Hypothalamus (tissue), 51 donors: ENCODE data around the gene SEMA4B.

Source experiments
- DNase-seq, 51 donors: peaks; one replicate each; lab custom pipeline; 2025; lab: John Stamatoyannopoulos, UW

Gene SEMA4B

DNA sequence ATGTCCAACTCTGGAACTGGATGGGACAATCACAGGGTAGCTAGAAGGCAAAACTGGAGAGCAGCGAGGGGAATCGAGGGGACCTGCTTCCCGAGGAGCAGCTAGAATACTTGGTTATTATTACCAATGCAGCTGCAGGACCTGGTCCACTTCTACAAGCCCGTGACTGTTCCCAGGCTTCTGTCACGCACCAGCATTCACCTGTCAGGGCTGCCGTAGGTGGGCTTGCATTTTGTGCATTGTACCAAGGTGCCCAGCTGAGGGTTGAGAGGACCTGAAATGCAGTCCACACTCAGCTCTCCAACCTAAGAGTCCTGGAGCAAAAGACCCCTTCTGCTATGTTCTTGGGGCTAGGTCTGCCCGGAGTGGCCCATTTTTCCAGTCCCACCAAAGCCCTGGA lies 2.3 kb downstream of the SEMA4B start:
- DNase-seq = no peak

DNA sequence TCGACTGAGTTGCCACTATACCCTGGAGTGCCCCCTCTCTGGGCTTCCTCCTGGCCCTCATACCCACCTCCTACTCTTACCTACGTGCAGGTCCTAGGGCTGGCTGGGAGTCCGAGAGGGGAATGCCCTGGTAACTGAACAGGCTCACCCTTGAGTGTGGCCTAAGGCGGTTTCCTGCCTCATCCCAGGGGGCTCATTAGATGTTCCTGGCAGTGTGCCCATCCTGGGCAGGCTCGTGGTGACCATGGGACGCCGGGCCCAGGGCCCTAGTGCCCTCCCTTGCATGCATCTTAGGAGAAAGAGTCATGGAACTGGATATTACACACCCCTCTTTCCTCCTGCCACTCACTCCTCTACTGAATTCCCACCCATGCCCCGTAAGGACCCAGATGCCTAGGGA lies 2.8 kb downstream of the SEMA4B start:
- DNase-seq = peak in 27 of 51 donors; percentile 15 to 63 (median 37)

DNA sequence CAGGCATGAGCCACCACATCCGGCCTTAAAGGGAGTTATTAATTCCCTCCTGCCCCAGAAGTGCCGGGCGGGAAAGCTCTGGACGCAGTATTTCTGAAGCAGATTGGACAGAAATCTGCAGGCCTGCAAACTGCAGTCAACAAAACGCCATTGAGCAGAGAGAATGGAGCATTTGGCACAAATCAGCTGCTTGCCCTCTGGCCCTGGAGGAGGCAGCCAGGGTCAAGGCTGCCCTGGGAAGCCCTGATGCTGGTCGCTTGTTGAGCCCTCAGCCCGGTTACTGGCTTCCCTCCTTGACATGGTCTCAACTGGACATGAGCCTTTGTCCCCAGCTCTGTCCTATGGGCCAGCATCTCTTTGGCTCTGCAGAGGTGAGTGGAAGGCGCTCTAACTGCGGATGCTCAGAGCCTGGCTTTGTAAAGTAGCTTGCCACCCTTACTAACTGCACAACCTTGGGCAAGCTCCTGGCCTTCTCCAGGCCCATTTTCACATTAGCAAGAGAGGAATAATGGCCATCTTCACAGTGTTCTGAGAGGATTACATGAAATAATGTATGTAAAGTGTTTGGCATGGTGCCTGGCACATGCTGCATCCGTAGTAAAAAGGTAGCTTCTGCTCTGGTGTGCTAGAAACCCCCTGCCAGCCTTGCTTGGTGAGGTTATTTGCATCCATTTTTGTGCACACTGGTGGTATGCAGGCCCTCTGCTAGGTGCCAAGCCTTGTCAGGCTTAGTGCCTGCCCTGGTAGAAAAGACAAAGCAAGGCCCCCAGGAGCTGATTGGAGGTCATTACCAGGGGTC lies 4.1 kb downstream of the SEMA4B start:
- peak in 9 of 51 donors; percentile 17 to 60 (median 34) for DNase-seq

DNA sequence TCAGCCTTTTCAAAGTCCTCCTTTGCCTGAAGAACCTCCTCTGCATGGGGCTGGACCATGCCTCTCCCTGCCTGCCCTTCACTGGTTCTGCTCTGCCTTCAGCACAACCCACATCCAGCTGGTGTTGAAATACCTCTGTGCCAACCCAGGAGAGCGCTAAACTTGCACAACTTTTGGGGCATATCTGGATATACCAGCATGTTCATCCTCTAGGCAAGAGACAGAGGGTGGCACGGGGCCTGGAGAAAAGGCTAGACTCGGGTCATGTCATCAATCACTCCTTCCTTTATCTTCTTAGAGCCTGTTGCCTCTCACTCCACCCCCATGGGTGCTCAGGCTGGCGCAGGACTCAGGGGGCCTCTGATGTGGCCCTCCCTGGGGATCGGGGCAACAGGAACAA lies 4.8 kb downstream of the SEMA4B start:
- DNase-seq = no peak

DNA sequence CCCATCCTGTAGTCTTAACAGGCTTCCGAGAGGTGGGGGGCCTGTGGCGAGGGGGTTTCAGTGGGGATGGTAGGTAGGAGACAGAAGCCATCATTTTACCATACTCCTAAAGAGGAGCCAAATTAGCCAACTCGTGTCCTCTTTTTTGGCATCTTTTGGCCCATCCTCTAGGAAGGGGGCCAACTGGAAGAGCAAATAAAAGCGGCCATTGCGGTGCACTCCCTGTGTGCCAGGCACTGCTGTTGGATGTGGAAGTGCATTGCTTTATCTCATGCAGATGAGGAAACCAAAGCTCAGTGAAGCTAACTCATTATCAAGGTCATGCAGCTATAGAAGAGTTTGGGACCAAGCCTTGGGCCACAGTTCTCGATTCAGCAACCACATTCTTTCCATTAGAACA lies 6.1 kb downstream of the SEMA4B start:
- DNase-seq = no peak

DNA sequence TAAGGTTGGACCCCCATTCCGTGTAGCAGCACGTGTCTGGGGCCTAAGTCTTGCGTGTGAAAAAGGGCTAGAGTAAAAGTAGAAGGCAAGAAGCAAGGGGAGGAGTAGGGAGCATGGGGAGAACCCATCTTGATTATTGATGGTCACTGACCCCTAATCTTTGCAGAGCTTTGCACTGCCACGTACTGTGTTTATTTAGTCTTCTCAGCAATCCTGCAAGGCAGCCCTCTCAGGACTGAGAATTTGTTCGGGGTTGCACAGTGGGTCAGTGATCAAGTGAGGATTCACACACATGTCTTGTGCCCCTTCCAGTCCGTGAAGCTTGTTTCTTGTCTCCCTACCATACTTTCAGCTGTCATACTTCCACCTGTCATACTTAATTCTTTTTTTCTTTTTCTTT lies 7.2 kb downstream of the SEMA4B start:
- no peak for DNase-seq

DNA sequence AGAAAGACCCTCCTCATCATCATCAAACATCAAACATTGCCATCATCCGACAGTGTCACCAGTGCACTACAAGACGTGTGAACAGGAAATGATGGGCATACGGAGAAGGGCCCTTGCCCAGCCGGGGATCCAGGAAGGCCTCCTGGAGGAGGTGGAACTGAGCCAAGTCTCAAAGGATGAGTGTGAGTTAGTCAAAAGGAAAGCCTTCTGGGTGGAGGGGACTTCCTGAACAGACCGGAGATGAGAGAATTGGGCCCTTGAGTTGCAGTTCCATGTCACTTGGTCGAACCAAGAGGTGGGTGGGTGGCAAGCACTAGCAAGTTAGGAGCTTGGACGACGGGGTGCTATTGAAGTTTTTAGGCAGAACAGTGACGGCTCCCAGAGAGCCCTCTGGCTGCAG lies 8.5 kb downstream of the SEMA4B start:
- DNase-seq = no peak

DNA sequence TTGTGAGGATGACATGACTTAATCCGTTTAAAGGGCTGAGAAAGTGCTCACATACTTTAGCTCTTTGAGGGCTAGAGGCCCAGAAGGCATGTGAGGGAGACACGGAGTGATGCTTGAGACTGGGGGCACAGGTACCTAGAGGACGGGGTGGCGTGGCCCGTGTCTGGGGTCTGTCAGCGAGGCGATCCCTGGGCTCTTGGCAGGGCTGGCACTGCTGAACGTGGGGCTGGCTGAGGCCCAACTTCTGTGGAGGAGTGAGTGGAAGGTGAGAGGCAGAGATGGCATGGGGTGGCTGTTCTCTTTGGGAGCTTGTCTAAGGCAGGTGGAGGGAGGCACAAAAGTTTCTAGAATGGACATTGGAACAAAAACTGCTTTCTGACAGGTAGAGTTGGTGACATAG lies 9.5 kb downstream of the SEMA4B start:
- DNase-seq = no peak

DNA sequence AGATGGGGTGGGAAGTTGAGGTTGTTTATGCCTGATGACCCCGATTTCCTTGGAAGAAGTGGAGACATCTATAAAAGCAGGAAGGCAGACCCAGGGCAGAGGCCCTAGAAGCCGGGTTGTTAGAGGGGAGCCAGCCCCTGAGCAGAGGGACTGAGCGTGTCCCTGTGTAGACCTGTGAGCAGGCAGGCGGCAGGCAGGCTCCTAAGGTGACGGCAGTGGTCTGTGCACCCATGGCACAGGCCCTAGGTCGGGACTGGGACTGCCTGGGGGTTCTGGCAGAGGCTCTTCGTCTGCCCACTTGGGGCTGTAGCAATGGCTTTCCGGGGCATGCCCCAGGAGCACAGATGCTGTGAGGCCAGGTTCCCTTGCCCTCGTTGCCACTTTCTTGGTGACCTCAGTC lies 9.9 kb downstream of the SEMA4B start:
- no peak for DNase-seq

DNA sequence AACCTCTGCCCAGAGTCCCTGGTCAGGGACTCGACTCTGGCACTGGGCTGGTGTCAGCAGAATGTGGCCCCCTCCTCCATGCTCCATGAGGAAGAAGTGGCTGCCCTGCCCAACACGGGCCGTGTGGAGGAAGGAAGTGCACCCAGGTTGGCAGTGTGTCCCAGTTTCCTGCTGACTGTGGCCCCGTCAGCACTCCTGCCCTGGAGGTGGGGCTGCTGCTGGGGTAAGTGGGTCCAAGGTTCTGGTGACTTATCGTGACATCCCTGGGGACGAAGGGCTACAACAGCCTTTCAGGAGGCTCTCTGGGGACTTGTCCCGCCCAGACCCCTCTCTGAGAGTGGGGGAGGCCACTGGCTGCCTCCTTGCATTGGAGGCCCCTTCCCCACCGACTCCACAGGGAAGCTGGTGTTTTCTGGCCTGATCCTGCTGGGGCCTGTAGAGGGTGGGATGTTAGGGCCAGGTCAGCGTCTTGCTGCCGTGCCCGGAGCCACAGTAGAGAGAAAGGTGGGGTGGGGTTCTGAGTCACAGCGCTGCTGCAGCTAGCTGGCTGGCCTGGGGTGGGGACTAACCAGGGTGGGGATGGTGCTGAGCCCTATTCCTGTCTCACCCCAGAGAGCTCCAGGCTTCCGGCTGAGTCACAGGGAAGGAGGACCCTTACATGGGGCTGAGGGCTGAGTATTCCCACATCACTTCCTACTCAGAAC lies 10.5 kb downstream of the SEMA4B start:
- no peak for DNase-seq

DNA sequence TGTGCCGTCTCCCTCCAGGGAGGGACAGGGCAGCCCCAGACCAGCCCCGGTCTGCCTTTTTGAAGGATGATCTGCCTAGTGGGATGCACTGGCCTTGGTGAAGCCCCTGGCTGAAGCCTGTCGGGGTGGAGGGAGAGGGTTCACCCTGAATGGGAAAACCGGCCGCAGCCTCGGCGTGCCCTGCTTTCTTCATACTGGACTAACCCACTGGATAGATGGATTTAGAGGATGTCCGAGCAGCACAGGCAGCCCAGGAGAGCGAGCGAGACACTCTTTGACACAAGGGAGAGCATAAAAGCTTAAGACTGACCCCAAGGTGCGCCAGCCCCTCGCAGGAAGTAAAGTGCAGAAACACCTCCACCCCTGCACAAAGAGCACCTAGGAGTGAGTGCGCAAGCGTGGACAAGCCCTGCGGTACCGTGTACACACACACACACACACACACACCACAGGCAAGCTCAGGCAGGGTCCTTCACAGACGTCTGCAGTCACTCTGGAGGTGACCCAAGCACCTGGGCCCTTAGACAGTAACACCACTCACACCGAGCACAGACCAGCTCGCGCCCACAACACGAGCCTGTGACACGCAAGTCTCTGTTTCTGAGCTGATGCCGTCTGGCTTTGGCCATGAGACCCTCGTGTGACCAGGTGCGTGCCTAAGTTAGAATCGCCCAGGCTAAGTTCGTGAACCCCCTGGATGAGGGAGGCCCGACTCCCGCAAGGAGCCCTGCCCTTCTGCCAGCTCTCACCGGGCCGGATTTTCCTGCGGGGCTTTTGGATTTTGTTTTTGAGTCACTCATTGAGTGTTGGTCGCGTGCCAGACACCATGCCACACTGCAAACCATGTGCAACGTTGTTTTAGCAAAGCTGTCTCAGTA lies 11.3 kb downstream of the SEMA4B start:
- DNase-seq = no peak

DNA sequence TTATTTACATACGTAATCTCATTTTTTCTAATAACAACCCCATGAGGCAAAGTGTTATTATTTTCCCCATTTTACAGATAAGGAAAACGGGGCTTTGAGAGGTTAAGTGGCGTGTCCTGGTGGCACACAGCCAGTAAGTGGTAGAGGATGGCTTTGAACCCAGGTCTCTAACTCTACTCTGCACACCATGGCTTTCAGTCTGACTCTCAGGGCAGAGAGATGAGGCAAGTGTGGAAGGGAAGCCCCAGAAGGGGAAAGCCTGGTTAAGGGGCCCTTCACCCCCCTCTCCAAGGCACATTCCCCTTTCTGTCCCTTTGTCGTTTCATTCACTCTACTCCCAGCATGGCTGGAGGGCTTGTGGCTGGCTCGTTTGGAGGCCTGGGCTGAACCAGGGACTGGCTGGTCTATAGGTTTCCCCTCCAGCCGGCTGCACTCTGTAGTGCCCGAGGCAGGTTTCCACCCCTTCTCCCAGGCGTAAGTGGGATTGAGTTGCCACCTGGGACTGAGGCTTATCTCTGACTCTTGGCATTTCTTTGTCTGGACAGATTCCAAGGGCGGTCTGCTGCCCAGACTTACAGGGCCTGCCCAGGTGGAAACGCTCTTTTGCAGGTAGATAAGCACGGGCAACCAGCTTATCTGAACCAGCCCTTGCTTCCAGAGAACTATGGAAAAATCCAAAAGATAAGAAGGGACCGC lies 12.1 kb downstream of the SEMA4B start:
- no peak for DNase-seq

DNA sequence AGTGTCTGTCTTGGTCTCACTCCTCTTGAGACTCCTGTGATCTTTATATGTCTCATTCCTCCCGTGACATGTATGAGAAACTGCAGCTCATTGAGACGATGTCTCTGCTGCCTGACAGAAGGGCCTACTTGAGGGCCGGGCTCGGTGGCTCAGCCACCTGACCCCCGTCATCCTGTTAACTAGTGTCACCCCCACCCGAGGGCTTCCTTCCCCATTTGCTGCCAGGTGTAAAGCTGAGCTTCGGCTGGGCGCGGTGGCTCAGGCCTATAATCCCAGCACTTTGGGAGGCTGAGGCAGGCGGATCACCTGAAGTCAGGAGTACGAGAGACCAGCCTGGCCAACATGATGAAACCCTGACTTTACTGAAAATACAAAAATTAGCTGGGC lies 12.7 kb downstream of the SEMA4B start:
- DNase-seq = no peak

DNA sequence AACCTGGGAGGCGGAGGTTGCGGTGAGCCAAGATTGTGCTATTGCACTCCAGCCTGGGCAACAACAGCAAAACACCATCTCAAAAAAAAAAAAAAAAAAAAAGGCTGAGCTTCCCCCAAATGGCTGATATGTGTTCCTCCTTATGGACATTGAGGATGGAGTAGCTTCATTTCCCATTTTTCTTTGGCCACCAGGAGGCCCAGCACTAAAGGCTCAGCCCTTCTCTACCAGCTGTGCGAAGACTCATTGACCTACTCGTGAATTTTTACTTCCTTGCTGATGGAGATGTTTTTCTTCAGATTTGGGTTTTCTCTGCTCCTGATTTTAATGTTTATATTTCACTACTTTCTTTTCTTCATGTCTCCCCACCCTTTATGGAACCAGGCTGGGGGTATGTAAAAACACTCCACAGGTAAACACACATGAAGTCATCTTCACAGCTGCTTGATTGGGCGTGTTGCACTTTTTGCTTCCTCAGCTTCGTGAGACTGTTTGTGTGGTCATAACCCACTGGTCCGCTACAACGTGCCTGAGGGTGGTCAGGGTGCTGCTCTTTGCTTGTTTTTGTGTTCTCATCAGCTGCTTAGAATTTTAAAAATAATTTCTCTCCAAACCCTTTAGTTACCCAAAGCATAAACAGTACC lies 13.5 kb downstream of the SEMA4B start:
- no peak for DNase-seq

DNA sequence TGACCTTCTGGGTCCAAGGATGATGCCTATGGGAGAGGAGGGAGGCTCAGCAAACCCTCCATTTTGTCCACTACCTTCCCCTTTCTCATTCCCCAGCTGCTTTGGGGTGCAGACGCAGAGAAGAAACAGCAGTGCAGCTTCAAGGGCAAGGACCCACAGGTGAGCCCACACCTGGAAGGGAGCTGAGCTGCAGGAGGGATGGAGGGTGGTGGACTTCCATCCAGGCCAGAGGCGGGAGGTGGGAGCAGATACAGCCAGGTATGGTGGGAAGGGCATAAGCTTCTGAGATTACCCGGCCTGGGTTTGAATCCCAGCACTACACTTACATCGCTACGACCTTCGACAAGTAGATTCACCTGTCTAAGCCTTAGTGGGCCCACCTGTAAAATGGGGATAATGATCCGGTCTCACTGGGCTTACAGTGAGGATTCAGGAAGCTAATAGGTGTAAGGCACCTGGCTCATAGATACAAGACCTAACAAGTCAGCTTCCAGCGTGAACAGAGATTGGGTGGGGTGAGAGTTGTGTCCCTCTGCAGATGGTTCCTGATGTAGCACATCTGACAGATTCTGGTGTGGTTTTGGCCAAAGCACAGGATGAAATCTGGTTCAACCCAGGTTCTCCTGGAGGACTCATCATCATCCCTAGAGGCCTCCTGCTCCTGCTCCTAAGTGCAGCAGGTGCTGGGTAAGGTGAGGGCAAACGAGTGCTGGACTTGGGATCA lies 16.7 kb downstream of the SEMA4B start:
- DNase-seq = no peak

DNA sequence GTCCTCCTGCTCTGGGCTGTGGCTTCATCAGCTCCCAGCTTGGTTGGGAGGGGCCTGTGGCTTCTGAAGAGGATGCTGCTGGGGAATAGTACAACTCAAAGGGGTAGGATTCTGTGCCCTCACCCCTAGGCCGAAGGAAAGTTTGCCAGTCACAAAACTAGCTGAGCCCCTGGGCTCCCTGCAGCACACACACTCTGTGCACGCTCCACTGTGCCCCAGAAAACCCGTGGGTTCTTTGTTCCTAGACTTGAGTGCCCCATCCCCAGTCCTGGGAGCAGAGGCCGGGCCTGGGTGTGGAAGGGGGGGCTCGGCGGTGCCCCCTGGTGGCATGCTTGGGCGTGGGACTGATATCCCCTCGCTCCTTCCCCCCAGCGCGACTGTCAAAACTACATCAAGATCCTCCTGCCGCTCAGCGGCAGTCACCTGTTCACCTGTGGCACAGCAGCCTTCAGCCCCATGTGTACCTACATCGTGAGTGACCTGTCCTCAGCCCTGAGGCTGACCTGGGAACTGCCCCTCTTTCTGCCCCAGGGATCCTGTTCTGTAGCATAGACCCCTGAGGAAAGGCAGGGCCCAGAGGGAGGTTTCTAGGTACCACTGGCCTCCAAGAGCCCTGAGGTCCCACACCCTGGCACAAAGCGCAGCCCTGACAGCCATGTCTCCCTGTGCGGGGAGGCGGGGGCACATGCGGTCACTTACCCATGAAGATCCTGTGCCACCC lies 18.5 kb downstream of the SEMA4B start:
- DNase-seq = peak in 13 of 51 donors; percentile 15 to 48 (median 23)

DNA sequence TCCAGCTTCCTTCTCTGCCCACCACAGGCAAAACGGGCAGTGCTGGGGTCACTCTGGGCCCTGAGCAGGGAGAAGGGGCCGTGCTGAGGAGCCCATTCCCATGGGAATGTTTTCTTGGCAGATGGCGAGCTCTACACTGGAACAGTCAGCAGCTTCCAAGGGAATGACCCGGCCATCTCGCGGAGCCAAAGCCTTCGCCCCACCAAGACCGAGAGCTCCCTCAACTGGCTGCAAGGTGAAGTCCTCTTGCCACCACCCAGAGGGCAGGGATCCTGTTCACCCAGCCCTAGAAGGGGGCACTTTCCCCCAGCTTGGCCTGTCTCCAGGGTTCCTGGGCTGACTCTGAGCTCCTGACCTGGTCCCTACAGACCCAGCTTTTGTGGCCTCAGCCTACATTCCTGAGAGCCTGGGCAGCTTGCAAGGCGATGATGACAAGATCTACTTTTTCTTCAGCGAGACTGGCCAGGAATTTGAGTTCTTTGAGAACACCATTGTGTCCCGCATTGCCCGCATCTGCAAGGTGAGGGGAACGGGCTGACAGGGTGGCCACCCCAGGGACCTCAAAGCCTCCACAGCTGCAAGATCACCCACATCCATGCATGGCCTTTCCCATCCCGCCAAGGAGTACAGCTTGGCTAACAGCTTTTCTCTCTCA lies 20.2 kb downstream of the SEMA4B start:
- DNase-seq = peak in 44 of 51 donors; percentile 21 to 89 (median 70)

DNA sequence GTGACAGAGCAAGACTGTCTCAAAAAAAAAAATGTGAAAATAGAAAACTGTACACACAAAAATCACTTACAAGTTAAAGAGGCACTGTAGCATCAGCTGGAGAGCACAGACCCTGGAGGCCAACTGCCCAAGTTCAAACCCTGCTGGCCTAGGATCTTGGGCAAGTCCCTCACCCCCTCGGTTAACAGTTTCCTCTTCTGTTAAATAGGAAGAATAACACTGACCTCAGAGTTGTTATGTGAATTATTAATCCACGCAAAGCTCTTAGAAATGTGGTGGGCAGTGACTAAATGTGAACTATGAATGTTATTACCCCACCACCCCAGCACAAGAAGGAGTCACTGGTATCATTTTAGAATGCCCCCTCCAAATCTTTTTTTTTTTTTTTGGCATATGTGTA lies 21.4 kb downstream of the SEMA4B start:
- no peak for DNase-seq
